H1 (cell line): Measurements from ENCODE around the gene POU6F2. TPM values are rescaled to one million over a fixed set of nuclear protein-coding genes. Genes with fewer than 3 reads are reported as not detected.

Source experiments
- CTCF ChIA-PET: fragments of 300-600 bp; sonication (Branson Sonifier 250); formaldehyde crosslinking; loops from one replicate; lab custom pipeline; 2021; ENCODE audit not compliant: partially characterized antibody; lab: Charles Lee
- POLR2A ChIA-PET: fragments of 300-600 bp; sonication (Branson Sonifier 250); formaldehyde crosslinking; loops from one replicate; lab custom pipeline; 2021; ENCODE audit warnings: inconsistent platforms; ENCODE audit not compliant: partially characterized antibody; lab: Charles Lee
- DNase-seq, 2 experiments: peaks; one replicate each; pipeline versions ENCODE4 v3.0.0 to v3.0.0-alpha.2; 2010 to 2022; ENCODE audit warnings: low spot score in 2 of 2, low read depth in 1 of 2, mixed read lengths in 1 of 2
- FAIRE-seq: peaks from 2 replicates; lab custom pipeline; 2011; peaks lifted over from hg19 to GRCh38; lab: Jason Lieb, UNC
- H2AFZ ChIP-seq: 2 replicates; pipeline ENCODE4 v1.8.1; 2012; ENCODE audit warnings: low read length, inconsistent platforms
- H2AK5ac ChIP-seq: 2 replicates; pipeline ENCODE4 v1.6.1; 2013; ENCODE audit warnings: low read depth, low read length
- H2BK120ac ChIP-seq: replicated peaks from 2 replicates; pipeline ENCODE3; 2013; ENCODE audit warnings: low read depth, low read length, inconsistent platforms
- H2BK12ac ChIP-seq: 2 replicates; pipeline ENCODE4 v1.6.1; 2013; ENCODE audit warnings: low read depth, low read length
- H2BK15ac ChIP-seq: 2 replicates; pipeline ENCODE4 v1.6.1; 2013; ENCODE audit warnings: low read length
- H2BK20ac ChIP-seq: 2 replicates; pipeline ENCODE4 v1.6.1; 2013; ENCODE audit warnings: low read length
- H2BK5ac ChIP-seq: 2 replicates; pipeline ENCODE4 v1.6.1; 2013; ENCODE audit warnings: low read depth, low read length
- H3K14ac ChIP-seq: 2 replicates; pipeline ENCODE4 v1.6.1; 2013; ENCODE audit warnings: inconsistent platforms; ENCODE audit not compliant: insufficient read length
- H3K18ac ChIP-seq: 2 replicates; pipeline ENCODE4 v1.6.1; 2013; ENCODE audit warnings: low read length; ENCODE audit errors: extremely low read depth
- H3K23ac ChIP-seq: 2 replicates; pipeline ENCODE4 v1.6.1; 2013; ENCODE audit warnings: inconsistent platforms; ENCODE audit not compliant: insufficient read length
- H3K23me2 ChIP-seq: 2 replicates; pipeline ENCODE4 v1.6.1; 2013; ENCODE audit warnings: low read depth, low read length
- H3K27ac ChIP-seq: 2 replicates; pipeline ENCODE4 v1.6.1; 2011; ENCODE audit warnings: low read depth, low read length, inconsistent platforms
- H3K27me3 ChIP-seq, 4 experiments: replicated peaks in 1 of 4; 1 replicate in 1 of 4; 2 replicates in 3 of 4; pipeline versions ENCODE4 v1.6.1 to v1.8.1; 2011 to 2013; ENCODE audit warnings: low read length in 3 of 4, mild to moderate bottlenecking in 3 of 4, inconsistent platforms in 2 of 4, mixed read lengths in 2 of 4, moderate library complexity in 1 of 4; ENCODE audit not compliant: control insufficient read depth in 3 of 4, insufficient read depth in 3 of 4; ENCODE audit errors: extremely low read depth in 1 of 4
- H3K36me3 ChIP-seq, 4 experiments: 2 replicates each; pipeline versions ENCODE4 v1.6.1 to v1.8.1; 2011 to 2013; ENCODE audit warnings: mild to moderate bottlenecking in 4 of 4, low read length in 3 of 4, moderate library complexity in 2 of 4, control low read depth in 1 of 4, inconsistent platforms in 1 of 4; ENCODE audit not compliant: insufficient read depth in 4 of 4, control insufficient read depth in 2 of 4
- H3K4ac ChIP-seq: replicated peaks from 2 replicates; pipeline ENCODE3; 2013; ENCODE audit warnings: low read length, low read depth, mixed read lengths, inconsistent platforms; ENCODE audit not compliant: insufficient read length
- H3K4me1 ChIP-seq, 4 experiments: replicated peaks in 1 of 4; 1 replicate in 1 of 4; 2 replicates in 3 of 4; pipeline versions ENCODE4 v1.6.1 to v1.8.1; 2011 to 2013; ENCODE audit warnings: low read length in 3 of 4, inconsistent platforms in 2 of 4, mixed read lengths in 1 of 4; ENCODE audit not compliant: insufficient read depth in 4 of 4, control insufficient read depth in 3 of 4
- H3K4me2 ChIP-seq, 2 experiments: 2 replicates each; pipeline versions ENCODE4 v1.6.1 to v1.8.1; 2011 to 2013; ENCODE audit warnings: low read depth in 2 of 2, low read length in 2 of 2, control low read depth in 1 of 2, inconsistent platforms in 1 of 2, mild to moderate bottlenecking in 1 of 2; ENCODE audit not compliant: insufficient read depth in 1 of 2
- H3K4me3 ChIP-seq, 4 experiments: fragments of 200-600, 300-600 bp in 1 of 4; sonication (generic), shearing (Covaris generic), sonication (Bioruptor Twin) in 1 of 4; 2 replicates each; pipeline versions ENCODE4 v1.5.1 to v1.8.1; 2011 to 2016; ENCODE audit warnings: low read length in 4 of 4, low read depth in 3 of 4, control low read depth in 2 of 4, inconsistent platforms in 2 of 4, mild to moderate bottlenecking in 2 of 4, mixed read lengths in 1 of 4, moderate library complexity in 1 of 4; ENCODE audit not compliant: insufficient read depth in 2 of 4; ENCODE audit errors: extremely low read depth in 1 of 4
- H3K56ac ChIP-seq: replicated peaks from 2 replicates; pipeline ENCODE3; 2013; ENCODE audit warnings: low read depth, mild to moderate bottlenecking, mixed read lengths, low read length, inconsistent platforms; ENCODE audit not compliant: insufficient read length
- H3K79me1 ChIP-seq: 2 replicates; pipeline ENCODE4 v1.6.1; 2013; ENCODE audit warnings: low read depth, low read length, control low read depth
- H3K79me2 ChIP-seq, 2 experiments: 2 replicates each; pipeline versions ENCODE4 v1.6.1 to v1.8.1; 2012 to 2013; ENCODE audit warnings: low read length in 2 of 2, mild to moderate bottlenecking in 2 of 2, inconsistent platforms in 1 of 2; ENCODE audit not compliant: insufficient read depth in 2 of 2, control insufficient read depth in 1 of 2
- H3K9ac ChIP-seq, 4 experiments: replicated peaks in 1 of 4; 1 replicate in 1 of 4; 2 replicates in 3 of 4; pipeline versions ENCODE4 v1.6.1 to v1.8.1; 2011 to 2013; ENCODE audit warnings: low read depth in 3 of 4, low read length in 3 of 4, control low read depth in 2 of 4, mild to moderate bottlenecking in 2 of 4, moderate library complexity in 2 of 4, inconsistent platforms in 1 of 4; ENCODE audit errors: extremely low read depth in 1 of 4
- H3K9me3 ChIP-seq, 2 experiments: 2 replicates each; pipeline versions ENCODE4 v1.6.1 to v1.8.1; 2012 to 2013; ENCODE audit warnings: mild to moderate bottlenecking in 2 of 2, moderate library complexity in 2 of 2, control low read depth in 1 of 2, inconsistent platforms in 1 of 2, low read depth in 1 of 2, low read length in 1 of 2, mixed read lengths in 1 of 2; ENCODE audit not compliant: insufficient read depth in 2 of 2
- H4K20me1 ChIP-seq, 2 experiments: replicated peaks in 1 of 2; 2 replicates each; pipeline versions ENCODE3 to v1.8.1; 2011 to 2013; ENCODE audit warnings: inconsistent platforms in 2 of 2, low read length in 2 of 2, mild to moderate bottlenecking in 1 of 2; ENCODE audit not compliant: insufficient read depth in 2 of 2, control insufficient read depth in 1 of 2
- H4K5ac ChIP-seq: 2 replicates; pipeline ENCODE4 v1.6.1; 2013; ENCODE audit warnings: low read length, low read depth, mixed read lengths, inconsistent platforms; ENCODE audit not compliant: insufficient read length
- H4K8ac ChIP-seq: 2 replicates; pipeline ENCODE4 v1.8.0; 2013; ENCODE audit warnings: mild to moderate bottlenecking, moderate library complexity, low read length, inconsistent platforms; ENCODE audit not compliant: insufficient read depth; ENCODE audit errors: extremely low read depth
- H4K91ac ChIP-seq: replicated peaks from 2 replicates; pipeline ENCODE3; 2013; ENCODE audit warnings: low read length, mixed read lengths, inconsistent platforms; ENCODE audit not compliant: insufficient read length
- ASH2L ChIP-seq: fragments of 200-600, 300-600 bp; sonication (generic); IDR thresholded peaks from one replicate; pipeline ENCODE4 v1.7.1; 2017; ENCODE audit warnings: low read length
- ATF2 ChIP-seq: IDR thresholded peaks from 2 replicates; pipeline ENCODE4 v1.6.1; 2012; ENCODE audit warnings: low read length, inconsistent platforms
- CEBPB ChIP-seq: IDR thresholded peaks from 2 replicates; pipeline ENCODE4 v1.6.1; 2012; ENCODE audit warnings: low read depth, low read length
- CHD1 ChIP-seq: IDR thresholded peaks from 2 replicates; pipeline ENCODE4 v1.6.1; 2012; ENCODE audit warnings: low read depth, low read length, improper control_type of control experiment
- FOSL1 ChIP-seq: IDR thresholded peaks from 2 replicates; pipeline ENCODE4 v1.6.1; 2011; ENCODE audit warnings: mild to moderate bottlenecking, low read depth, low read length, moderate library complexity; ENCODE audit not compliant: insufficient read depth
- GABPA ChIP-seq: IDR thresholded peaks from 2 replicates; pipeline ENCODE4 v1.6.1; 2011; ENCODE audit warnings: mild to moderate bottlenecking, low read length, moderate library complexity, borderline replicate concordance; ENCODE audit not compliant: insufficient read depth
- HDAC2 ChIP-seq, 2 experiments: fragments of 300-600 bp in 1 of 2; sonication (generic) in 1 of 2; IDR thresholded peaks; 2 replicates each; pipeline ENCODE4 v1.6.1; 2011 to 2012; ENCODE audit warnings: low read depth in 2 of 2, low read length in 2 of 2, mild to moderate bottlenecking in 2 of 2, moderate library complexity in 2 of 2, borderline replicate concordance in 1 of 2, inconsistent platforms in 1 of 2
- JUN ChIP-seq: IDR thresholded peaks from 2 replicates; pipeline ENCODE4 v1.6.1; 2011; ENCODE audit warnings: low read depth, mild to moderate bottlenecking, improper control_type of control experiment, low read length
- KDM1A ChIP-seq: fragments of 200-600, 300-600 bp; sonication (generic); IDR thresholded peaks from 2 replicates; pipeline ENCODE4 v1.7.1; 2016; ENCODE audit warnings: mild to moderate bottlenecking, low read length, borderline replicate concordance
- MAFK ChIP-seq: IDR thresholded peaks from 2 replicates; pipeline ENCODE4 v1.6.1; 2012; ENCODE audit warnings: low read depth, mild to moderate bottlenecking, improper control_type of control experiment, low read length
- NRF1 ChIP-seq: IDR thresholded peaks from 2 replicates; pipeline ENCODE4 v1.6.1; 2011; ENCODE audit warnings: mild to moderate bottlenecking, low read depth, low read length, improper control_type of control experiment
- SP1 ChIP-seq: IDR thresholded peaks from 2 replicates; pipeline ENCODE4 v1.6.1; 2011; ENCODE audit warnings: low read depth, low read length
- SP4 ChIP-seq: IDR thresholded peaks from 2 replicates; pipeline ENCODE4 v1.6.1; 2012; ENCODE audit warnings: low read length, inconsistent platforms
- TCF12 ChIP-seq: IDR thresholded peaks from 2 replicates; pipeline ENCODE4 v1.6.1; 2011; ENCODE audit warnings: low read depth, mild to moderate bottlenecking, low read length
- WGBS, 2 experiments: shearing (Covaris generic) in 1 of 2; methylation state at CpG; one replicate each; pipeline versions ENCODE4 v1.1.6 to v1.1.7; 2013 to 2015; ENCODE audit warnings: low lambda C conversion rate in 2 of 2, mixed read lengths in 2 of 2, inconsistent platforms in 1 of 2, low coverage in 1 of 2, missing lambda C conversion rate in 1 of 2; ENCODE audit not compliant: insufficient replicate concordance in 2 of 2, insufficient coverage in 1 of 2, insufficient read length in 1 of 2; ENCODE audit errors: extremely low coverage in 1 of 2, missing lambda C conversion rate in 1 of 2; 5-methylcytosine and 5-hydroxymethylcytosine counted together
- polyA plus RNA-seq, 7 experiments: library from polyadenylated mRNA; depleted of rRNA in 3 of 7; stranded (reverse) in 5 of 7; unstranded in 2 of 7; fragments of >200 nt in 5 of 7; fragments of 200-250 nt in 2 of 7; gene quantifications; 1 replicate in 5 of 7; 2 replicates in 1 of 7; 4 replicates in 1 of 7; pipeline versions ENCODE4 v1.2.1 to v1.2.3, GENCODE V29; 2011 to 2013; ENCODE audit warnings: missing spikeins in 2 of 7, mixed read lengths in 2 of 7
- total RNA-seq: library from RNA; stranded (reverse); fragmentation: NEBNext Ultra II Directional; extraction: Animal tissue kit (Norgen Biotek cat#: 25700); gene quantifications from 2 replicates; pipeline ENCODE4 v1.2.1, GENCODE V29; 2021

POU6F2 gene
- total and polyA plus RNA-seq, 2 of the 8 experiments (the other 6 are each of a cell fraction or from before 2014, with no cell fraction given) = 1.1 to 2.0 TPM

GRCh38 chr7:39192476-39192875 is 214.8 kb downstream of the POU6F2 start:
- no peaks in the 10 kb centered on the region for H3K36me3 ChIP-seq
- FAIRE-seq (no peak), DNase-seq (no peak)
- no peaks in the 10 kb centered on the region for H3K23me2 ChIP-seq
- no peak overlapping the region for H4K8ac ChIP-seq
- no peaks in the 10 kb centered on the region for H3K4me1 ChIP-seq
- H3K18ac ChIP-seq = no peak overlapping the region
- ChIA-PET POLR2A (no interaction called here), CTCF (interaction anchor here (0.6 kb wide), 1 partner anchor 234 kb away, joined by 4 read pairs; no protein-coding TSS in a partner anchor)
- no peaks in the 10 kb centered on the region for H3K27me3 ChIP-seq
- no peaks in the 10 kb centered on the region for H3K9me3 ChIP-seq
- H3K79me2 ChIP-seq = no peaks in the 10 kb centered on the region
- no peak overlapping the region for H2AFZ ChIP-seq
- H3K14ac ChIP-seq = no peak overlapping the region
- no peak overlapping the region for H3K4ac ChIP-seq
- no peak overlapping the region for H3K4me3 ChIP-seq
- H3K79me1 ChIP-seq = no peaks in the 10 kb centered on the region
- no peaks in the 10 kb centered on the region for H4K20me1 ChIP-seq
- no peak overlapping the region for H4K91ac ChIP-seq
- H2BK15ac ChIP-seq = no peak overlapping the region
- H2BK5ac ChIP-seq = no peak overlapping the region
- H3K9ac ChIP-seq = no peak overlapping the region
- no peak overlapping the region for H3K27ac ChIP-seq
- no peak overlapping the region for H3K56ac ChIP-seq
- no peak overlapping the region for H2BK12ac ChIP-seq
- no peak overlapping the region for H3K4me2 ChIP-seq
- H2BK20ac ChIP-seq = no peak overlapping the region
- H2BK120ac ChIP-seq = no peak overlapping the region
- no peak overlapping the region for H2AK5ac ChIP-seq
- no peak overlapping the region for H4K5ac ChIP-seq
- 100% methylated on average over 1 of the region's 1 CpG; no CpG with 5 or more reads in 1 of the 2 experiments for WGBS, 2 experiments
- H3K23ac ChIP-seq = no peak overlapping the region
- TF ChIP-seq SP1 (no peak), GABPA (no peak), MAFK (no peak), ASH2L (no peak), JUN (no peak), ATF2 (no peak), HDAC2 (IDR thresholded peaks at IDR 0.05; ENCODE audit: borderline replicate concordance in 1 of 2, low read depth in 2 of 2, low read length in 2 of 2) (no peak), NRF1 (no peak), TCF12 (no peak), SP4 (no peak), CEBPB (no peak), KDM1A (no peak), FOSL1 (no peak), CHD1 (no peak)
